ENCODE results near the gene ATXN1. TPM values are rescaled to one million over a fixed set of nuclear protein-coding genes. Genes with fewer than 3 reads are reported as not detected.
A peak's percentile ranks its signal among the peaks of the same experiment; 100 is the strongest.

ATXN1 gene
- total RNA-seq, 1 experiment from 2014 or later, result 27.0 TPM

DNA sequence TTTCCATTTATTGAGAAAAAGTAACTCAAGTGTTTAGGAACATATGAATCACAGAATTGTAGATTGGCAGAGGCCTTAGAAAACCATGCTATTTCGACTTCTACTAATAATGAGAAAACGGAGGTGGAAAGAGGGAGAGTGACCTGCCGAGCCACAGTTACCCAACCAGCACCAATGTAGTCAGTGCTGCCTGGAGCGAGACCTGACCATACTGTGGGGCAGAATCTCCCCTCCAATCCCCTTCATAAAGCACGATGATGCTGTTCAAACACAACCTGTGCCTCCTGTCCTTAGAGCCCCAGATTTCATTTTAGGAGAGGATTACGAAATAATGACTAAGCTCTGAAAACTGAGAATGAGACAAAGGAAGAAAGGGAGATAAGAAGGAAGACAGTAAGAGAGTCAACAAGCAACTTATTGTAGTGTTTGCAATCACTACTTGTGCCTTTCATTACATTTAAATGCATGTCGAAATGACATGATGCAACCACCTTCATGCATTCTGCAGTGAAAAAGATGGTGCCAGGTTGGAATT, 70.6 kb downstream of the ATXN1 start:
- ChIA-PET CTCF (interaction anchor here (1.2 kb wide), 1 partner anchor 71 kb away, joined by 4 read pairs; the partner anchor contains the start of gene ATXN1), POLR2A (ENCODE audit: unreplicated experiment) (interaction anchor here (0.6 kb wide), 2 partner anchors 23 to 71 kb away, joined by 3 to 4 read pairs; partner anchors contain the start of gene ATXN1)
- no peak for TF ChIP-seq EZH2 (IDR thresholded peaks at IDR 0.05; ENCODE audit: low read length, unreplicated experiment)
- TF ChIP-seq EZH2phosphoT487 (IDR thresholded peaks at IDR 0.05; ENCODE audit: borderline replicate concordance, low read length), result no peak
- TF ChIP-seq, protein P1, sequence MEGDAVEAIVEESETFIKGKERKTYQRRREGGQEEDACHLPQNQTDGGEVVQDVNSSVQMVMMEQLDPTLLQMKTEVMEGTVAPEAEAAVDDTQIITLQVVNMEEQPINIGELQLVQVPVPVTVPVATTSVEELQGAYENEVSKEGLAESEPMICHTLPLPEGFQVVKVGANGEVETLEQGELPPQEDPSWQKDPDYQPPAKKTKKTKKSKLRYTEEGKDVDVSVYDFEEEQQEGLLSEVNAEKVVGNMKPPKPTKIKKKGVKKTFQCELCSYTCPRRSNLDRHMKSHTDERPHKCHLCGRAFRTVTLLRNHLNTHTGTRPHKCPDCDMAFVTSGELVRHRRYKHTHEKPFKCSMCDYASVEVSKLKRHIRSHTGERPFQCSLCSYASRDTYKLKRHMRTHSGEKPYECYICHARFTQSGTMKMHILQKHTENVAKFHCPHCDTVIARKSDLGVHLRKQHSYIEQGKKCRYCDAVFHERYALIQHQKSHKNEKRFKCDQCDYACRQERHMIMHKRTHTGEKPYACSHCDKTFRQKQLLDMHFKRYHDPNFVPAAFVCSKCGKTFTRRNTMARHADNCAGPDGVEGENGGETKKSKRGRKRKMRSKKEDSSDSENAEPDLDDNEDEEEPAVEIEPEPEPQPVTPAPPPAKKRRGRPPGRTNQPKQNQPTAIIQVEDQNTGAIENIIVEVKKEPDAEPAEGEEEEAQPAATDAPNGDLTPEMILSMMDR (conservative IDR thresholded peaks at IDR 0.05; ENCODE audit: low read depth, low read length), result no peak
- H3K4me1 ChIP-seq (ENCODE audit: insufficient read depth, low read length), result peaks cover 41% of the 10 kb centered on the region
- 0 out of 2 replicates have a peak overlapping the region, but pooled peaks have one; percentile 5 for H3K4me3 ChIP-seq (ENCODE audit: low read length)
- peaks cover 10% of the 10 kb centered on the region for H3F3A ChIP-seq (ENCODE audit: low read length, unreplicated experiment)
- H3K36me3 ChIP-seq (ENCODE audit: low read depth, low read length), result no peaks in the 10 kb centered on the region
- intact Hi-C loops (cut with micrococcal nuclease), result no loop called here
- H3K9me2 ChIP-seq (replicated peaks; ENCODE audit: low read length), result no peaks in the 10 kb centered on the region
- H4K20me1 ChIP-seq (ENCODE audit: low read length), result no peaks in the 10 kb centered on the region
- no peaks in the 10 kb centered on the region for H3K27me3 ChIP-seq (ENCODE audit: low read length)
- no peak overlapping the region for H2AFZ ChIP-seq (ENCODE audit: low read length)
- no TSS peak for BruUV-seq (replicated peaks)
- no peaks in the 10 kb centered on the region for H3K9me3 ChIP-seq (ENCODE audit: low read length)
- DNase-seq, result peak; percentile 91
- H3K4me2 ChIP-seq (ENCODE audit: low read length), result peak overlapping the region; percentile 61
- peaks cover 51% of the 10 kb centered on the region for H3K79me2 ChIP-seq (ENCODE audit: low read length)
- H3K27ac ChIP-seq (ENCODE audit: low read length), result peak overlapping the region; percentile 65
- ATAC-seq, result peak; percentile 73
- H3K9ac ChIP-seq (ENCODE audit: low read length), result no peak overlapping the region

GRCh38 chr6:16689788-16690607, 71.3 kb downstream of the ATXN1 start:
- no peak for ATAC-seq
- DNase-seq, result no peak
- H4K20me1 ChIP-seq (ENCODE audit: low read length), result no peaks in the 10 kb centered on the region
- peak overlapping the region; percentile 65 for H3K27ac ChIP-seq (ENCODE audit: low read length)
- H3K9ac ChIP-seq (ENCODE audit: low read length), result no peak overlapping the region
- peaks cover 48% of the 10 kb centered on the region for H3K79me2 ChIP-seq (ENCODE audit: low read length)
- H3K9me2 ChIP-seq (replicated peaks; ENCODE audit: low read length), result no peaks in the 10 kb centered on the region
- H2AFZ ChIP-seq (ENCODE audit: low read length), result no peak overlapping the region
- H3K4me2 ChIP-seq (ENCODE audit: low read length), result peak overlapping the region; percentile 61
- H3K27me3 ChIP-seq (ENCODE audit: low read length), result no peaks in the 10 kb centered on the region
- CTCF ChIA-PET, result no interaction called here
- H3K4me1 ChIP-seq (ENCODE audit: insufficient read depth, low read length), result peaks cover 47% of the 10 kb centered on the region
- BruUV-seq (replicated peaks), result TSS peak; percentile 34
- H3K4me3 ChIP-seq (ENCODE audit: low read length), result no peak overlapping the region
- POLR2A ChIA-PET (ENCODE audit: unreplicated experiment), result no interaction called here
- intact Hi-C loops (cut with micrococcal nuclease), result no loop called here
- no peaks in the 10 kb centered on the region for H3K36me3 ChIP-seq (ENCODE audit: low read depth, low read length)
- H3F3A ChIP-seq (ENCODE audit: low read length, unreplicated experiment), result peaks cover 10% of the 10 kb centered on the region
- H3K9me3 ChIP-seq (ENCODE audit: low read length), result no peaks in the 10 kb centered on the region
- TF ChIP-seq EZH2 (IDR thresholded peaks at IDR 0.05; ENCODE audit: low read length, unreplicated experiment) (no peak), EZH2phosphoT487 (IDR thresholded peaks at IDR 0.05; ENCODE audit: borderline replicate concordance, low read length) (no peak)
- TF ChIP-seq, protein P1 (conservative IDR thresholded peaks at IDR 0.05; ENCODE audit: low read depth, low read length), result no peak

Data from PC-3 (cell line).